ENCODE measurements around the gene ASRGL1.
A peak's percentile ranks its signal among the peaks of the same experiment; 100 is the strongest.
"Not testable (repeated sequence)": the region's sequence is repeated elsewhere in the genome, so short reads cannot be mapped to it uniquely, and the experiment has no call there.

Gene ASRGL1

GRCh38 chr11:62337303-62338181 is at the start of gene ASRGL1:
Gene ASRGL1 (plus strand): TSS chr11:62337448. CDS start chr11:62337978, 530 bp downstream.
- H3K9me3 ChIP-seq (ENCODE audit: low read length), result no peaks in the 10 kb centered on the region
- H3K9ac ChIP-seq (ENCODE audit: low read length), result no peak within 1 kb of the TSS
- no peaks in the 10 kb centered on the region for H3K4me1 ChIP-seq (ENCODE audit: insufficient read depth, low read length)
- peak within 1 kb of the TSS; percentile 66 to 80 for H3K4me3 ChIP-seq (ENCODE audit: low read depth in 1 of 2, low read length in 2 of 2)
- peak within 1 kb of the TSS; percentile 64 for H3K27ac ChIP-seq (ENCODE audit: low read depth, low read length)
- no peaks in the 10 kb centered on the region for H3K36me3 ChIP-seq (ENCODE audit: insufficient read depth, low read length)
- no peaks in the 10 kb centered on the region for H3K27me3 ChIP-seq (ENCODE audit: control insufficient read depth in 1 of 2, insufficient read depth in 2 of 2, low read length in 2 of 2)

- H3K27me3 ChIP-seq (ENCODE audit: control insufficient read depth in 1 of 2, insufficient read depth in 2 of 2, low read length in 2 of 2), result no peaks in the 10 kb centered on the region
Observed at GRCh38 chr11:62295504-62295903, 41.7 kb upstream of the ASRGL1 start.

GRCh38 chr11:62298975-62299374 is 38.3 kb upstream of the ASRGL1 start, which contains the start of gene SCGB1D4:
Gene SCGB1D4 (minus strand): TSS chr11:62299075. CDS start chr11:62299010, 65 bp downstream.
- H3K36me3 ChIP-seq (ENCODE audit: insufficient read depth, low read length), result no peaks in the 10 kb centered on the region
- no peak within 1 kb of the TSS for H3K9ac ChIP-seq (ENCODE audit: low read length)
- H3K27ac ChIP-seq (ENCODE audit: low read depth, low read length), result no peak within 1 kb of the TSS
- H3K9me3 ChIP-seq (ENCODE audit: low read length), result no peaks in the 10 kb centered on the region
- no peak within 1 kb of the TSS for H3K4me3 ChIP-seq (ENCODE audit: low read depth in 1 of 2, low read length in 2 of 2)
- no peaks in the 10 kb centered on the region for H3K27me3 ChIP-seq (ENCODE audit: control insufficient read depth in 1 of 2, insufficient read depth in 2 of 2, low read length in 2 of 2)
- no peaks in the 10 kb centered on the region for H3K4me1 ChIP-seq (ENCODE audit: insufficient read depth, low read length)

More at GRCh38 chr11:62295504-62295903, 41.7 kb upstream of the ASRGL1 start:
- no peak overlapping the region for H3K9ac ChIP-seq (ENCODE audit: low read length)
- no peak overlapping the region for H3K27ac ChIP-seq (ENCODE audit: low read depth, low read length)
- H3K4me3 ChIP-seq (ENCODE audit: low read depth in 1 of 2, low read length in 2 of 2), result no peak overlapping the region
- H3K36me3 ChIP-seq (ENCODE audit: insufficient read depth, low read length), result no peaks in the 10 kb centered on the region
- H3K4me1 ChIP-seq (ENCODE audit: insufficient read depth, low read length), result no peaks in the 10 kb centered on the region
- no peaks in the 10 kb centered on the region for H3K9me3 ChIP-seq (ENCODE audit: low read length)

GRCh38 chr11:62306227-62306626 is 31.0 kb upstream of the ASRGL1 start:
- H3K4me3 ChIP-seq (ENCODE audit: low read depth in 1 of 2, low read length in 2 of 2), result no peak overlapping the region
- no peaks in the 10 kb centered on the region for H3K9me3 ChIP-seq (ENCODE audit: low read length)
- H3K36me3 ChIP-seq (ENCODE audit: insufficient read depth, low read length), result no peaks in the 10 kb centered on the region
- no peak overlapping the region for H3K9ac ChIP-seq (ENCODE audit: low read length)
- H3K27me3 ChIP-seq (ENCODE audit: control insufficient read depth in 1 of 2, insufficient read depth in 2 of 2, low read length in 2 of 2), result peaks cover 0 to 4% of the 10 kb centered on the region in 2 donors
- no peaks in the 10 kb centered on the region for H3K4me1 ChIP-seq (ENCODE audit: insufficient read depth, low read length)
- no peak overlapping the region for H3K27ac ChIP-seq (ENCODE audit: low read depth, low read length)

GRCh38 chr11:62307950-62308349 is 29.3 kb upstream of the ASRGL1 start:
- H3K27me3 ChIP-seq (ENCODE audit: control insufficient read depth in 1 of 2, insufficient read depth in 2 of 2, low read length in 2 of 2), result peaks cover 0 to 4% of the 10 kb centered on the region in 2 donors
- no peaks in the 10 kb centered on the region for H3K36me3 ChIP-seq (ENCODE audit: insufficient read depth, low read length)
- no peak overlapping the region for H3K9ac ChIP-seq (ENCODE audit: low read length)
- no peaks in the 10 kb centered on the region for H3K9me3 ChIP-seq (ENCODE audit: low read length)
- H3K27ac ChIP-seq (ENCODE audit: low read depth, low read length), result no peak overlapping the region
- H3K4me3 ChIP-seq (ENCODE audit: low read depth in 1 of 2, low read length in 2 of 2), result no peak overlapping the region
- no peaks in the 10 kb centered on the region for H3K4me1 ChIP-seq (ENCODE audit: insufficient read depth, low read length)

- Histone ChIP-seq H3K27ac (ENCODE audit: low read depth, low read length) (no peak overlapping the region), H3K4me1 (ENCODE audit: insufficient read depth, low read length) (no peaks in the 10 kb centered on the region), H3K4me3 (ENCODE audit: low read depth in 1 of 2, low read length in 2 of 2) (no peak overlapping the region), H3K9me3 (ENCODE audit: low read length) (no peaks in the 10 kb centered on the region), H3K36me3 (ENCODE audit: insufficient read depth, low read length) (no peaks in the 10 kb centered on the region), H3K9ac (ENCODE audit: low read length) (no peak overlapping the region), H3K27me3 (ENCODE audit: control insufficient read depth in 1 of 2, insufficient read depth in 2 of 2, low read length in 2 of 2) (peaks cover 0 to 11% of the 10 kb centered on the region in 2 donors)
Observed at GRCh38 chr11:62309991-62310390, 27.3 kb upstream of the ASRGL1 start.

GRCh38 chr11:62315431-62315830 is 21.8 kb upstream of the ASRGL1 start:
- Histone ChIP-seq H3K9ac (ENCODE audit: low read length) (no peak overlapping the region), H3K9me3 (ENCODE audit: low read length) (no peaks in the 10 kb centered on the region), H3K4me1 (ENCODE audit: insufficient read depth, low read length) (no peaks in the 10 kb centered on the region), H3K36me3 (ENCODE audit: insufficient read depth, low read length) (no peaks in the 10 kb centered on the region), H3K4me3 (ENCODE audit: low read depth in 1 of 2, low read length in 2 of 2) (no peak overlapping the region), H3K27me3 (ENCODE audit: control insufficient read depth in 1 of 2, insufficient read depth in 2 of 2, low read length in 2 of 2) (peaks cover 0 to 7% of the 10 kb centered on the region in 2 donors), H3K27ac (ENCODE audit: low read depth, low read length) (no peak overlapping the region)

- Histone ChIP-seq H3K4me3 (ENCODE audit: low read depth in 1 of 2, low read length in 2 of 2) (no peak overlapping the region), H3K36me3 (ENCODE audit: insufficient read depth, low read length) (no peaks in the 10 kb centered on the region), H3K27me3 (ENCODE audit: control insufficient read depth in 1 of 2, insufficient read depth in 2 of 2, low read length in 2 of 2) (no peaks in the 10 kb centered on the region), H3K4me1 (ENCODE audit: insufficient read depth, low read length) (no peaks in the 10 kb centered on the region), H3K27ac (ENCODE audit: low read depth, low read length) (no peak overlapping the region), H3K9me3 (ENCODE audit: low read length) (no peaks in the 10 kb centered on the region), H3K9ac (ENCODE audit: low read length) (no peak overlapping the region)
Observed at GRCh38 chr11:62322524-62322923, 14.7 kb upstream of the ASRGL1 start.

GRCh38 chr11:62324731-62325556 is 12.3 kb upstream of the ASRGL1 start:
- Histone ChIP-seq H3K4me3 (ENCODE audit: low read depth in 1 of 2, low read length in 2 of 2) (no peak overlapping the region), H3K9me3 (ENCODE audit: low read length) (no peaks in the 10 kb centered on the region), H3K27ac (ENCODE audit: low read depth, low read length) (no peak overlapping the region)

GRCh38 chr11:62325781-62326180 is 11.5 kb upstream of the ASRGL1 start:
- H3K4me1 ChIP-seq (ENCODE audit: insufficient read depth, low read length); H3K27ac ChIP-seq (ENCODE audit: low read depth, low read length); H3K36me3 ChIP-seq (ENCODE audit: insufficient read depth, low read length); H3K27me3 ChIP-seq (ENCODE audit: control insufficient read depth in 1 of 2, insufficient read depth in 2 of 2, low read length in 2 of 2); H3K4me3 ChIP-seq (ENCODE audit: low read depth in 1 of 2, low read length in 2 of 2); H3K9ac ChIP-seq (ENCODE audit: low read length); H3K9me3 ChIP-seq (ENCODE audit: low read length): not testable (repeated sequence)

More at GRCh38 chr11:62324731-62325556, 12.3 kb upstream of the ASRGL1 start:
- no peaks in the 10 kb centered on the region for H3K4me1 ChIP-seq (ENCODE audit: insufficient read depth, low read length)
- no peak overlapping the region for H3K9ac ChIP-seq (ENCODE audit: low read length)
- no peaks in the 10 kb centered on the region for H3K27me3 ChIP-seq (ENCODE audit: control insufficient read depth in 1 of 2, insufficient read depth in 2 of 2, low read length in 2 of 2)
- H3K36me3 ChIP-seq (ENCODE audit: insufficient read depth, low read length), result no peaks in the 10 kb centered on the region

- not testable (repeated sequence) for H3K27me3 ChIP-seq (ENCODE audit: control insufficient read depth in 1 of 2, insufficient read depth in 2 of 2, low read length in 2 of 2); H3K4me1 ChIP-seq (ENCODE audit: insufficient read depth, low read length); H3K36me3 ChIP-seq (ENCODE audit: insufficient read depth, low read length); H3K9me3 ChIP-seq (ENCODE audit: low read length); H3K27ac ChIP-seq (ENCODE audit: low read depth, low read length); H3K4me3 ChIP-seq (ENCODE audit: low read depth in 1 of 2, low read length in 2 of 2); H3K9ac ChIP-seq (ENCODE audit: low read length)
Observed at GRCh38 chr11:62326719-62327118, 10.5 kb upstream of the ASRGL1 start.
